H1 (cell line): ENCODE data around the gene C11orf42. TPM values are rescaled to one million over a fixed set of nuclear protein-coding genes. Genes with fewer than 3 reads are reported as not detected.
A peak's percentile ranks its signal among the peaks of the same experiment; 100 is the strongest.

ENCODE experiments used
- CTCF ChIA-PET: fragments of 300-600 bp; sonication (Branson Sonifier 250); formaldehyde crosslinking; loops from one replicate; lab custom pipeline; 2021; ENCODE audit not compliant: partially characterized antibody; lab: Charles Lee
- POLR2A ChIA-PET: fragments of 300-600 bp; sonication (Branson Sonifier 250); formaldehyde crosslinking; loops from one replicate; lab custom pipeline; 2021; ENCODE audit warnings: inconsistent platforms; ENCODE audit not compliant: partially characterized antibody; lab: Charles Lee
- DNase-seq, 2 experiments: peaks; one replicate each; pipeline versions ENCODE4 v3.0.0 to v3.0.0-alpha.2; 2010 to 2022; ENCODE audit warnings: low spot score in 2 of 2, low read depth in 1 of 2, mixed read lengths in 1 of 2
- FAIRE-seq: peaks from 2 replicates; lab custom pipeline; 2011; peaks lifted over from hg19 to GRCh38; lab: Jason Lieb, UNC
- H2AFZ ChIP-seq: 2 replicates; pipeline ENCODE4 v1.8.1; 2012; ENCODE audit warnings: low read length, inconsistent platforms
- H2AK5ac ChIP-seq: 2 replicates; pipeline ENCODE4 v1.6.1; 2013; ENCODE audit warnings: low read depth, low read length
- H2BK120ac ChIP-seq: replicated peaks from 2 replicates; pipeline ENCODE3; 2013; ENCODE audit warnings: low read depth, low read length, inconsistent platforms
- H2BK12ac ChIP-seq: 2 replicates; pipeline ENCODE4 v1.6.1; 2013; ENCODE audit warnings: low read depth, low read length
- H2BK15ac ChIP-seq: 2 replicates; pipeline ENCODE4 v1.6.1; 2013; ENCODE audit warnings: low read length
- H2BK20ac ChIP-seq: 2 replicates; pipeline ENCODE4 v1.6.1; 2013; ENCODE audit warnings: low read length
- H2BK5ac ChIP-seq: 2 replicates; pipeline ENCODE4 v1.6.1; 2013; ENCODE audit warnings: low read depth, low read length
- H3K14ac ChIP-seq: 2 replicates; pipeline ENCODE4 v1.6.1; 2013; ENCODE audit warnings: inconsistent platforms; ENCODE audit not compliant: insufficient read length
- H3K18ac ChIP-seq: 2 replicates; pipeline ENCODE4 v1.6.1; 2013; ENCODE audit warnings: low read length; ENCODE audit errors: extremely low read depth
- H3K23ac ChIP-seq: 2 replicates; pipeline ENCODE4 v1.6.1; 2013; ENCODE audit warnings: inconsistent platforms; ENCODE audit not compliant: insufficient read length
- H3K23me2 ChIP-seq: 2 replicates; pipeline ENCODE4 v1.6.1; 2013; ENCODE audit warnings: low read depth, low read length
- H3K27ac ChIP-seq: 2 replicates; pipeline ENCODE4 v1.6.1; 2011; ENCODE audit warnings: low read depth, low read length, inconsistent platforms
- H3K27me3 ChIP-seq, 4 experiments: replicated peaks in 1 of 4; 1 replicate in 1 of 4; 2 replicates in 3 of 4; pipeline versions ENCODE4 v1.6.1 to v1.8.1; 2011 to 2013; ENCODE audit warnings: low read length in 3 of 4, mild to moderate bottlenecking in 3 of 4, inconsistent platforms in 2 of 4, mixed read lengths in 2 of 4, moderate library complexity in 1 of 4; ENCODE audit not compliant: control insufficient read depth in 3 of 4, insufficient read depth in 3 of 4; ENCODE audit errors: extremely low read depth in 1 of 4
- H3K36me3 ChIP-seq, 4 experiments: 2 replicates each; pipeline versions ENCODE4 v1.6.1 to v1.8.1; 2011 to 2013; ENCODE audit warnings: mild to moderate bottlenecking in 4 of 4, low read length in 3 of 4, moderate library complexity in 2 of 4, control low read depth in 1 of 4, inconsistent platforms in 1 of 4; ENCODE audit not compliant: insufficient read depth in 4 of 4, control insufficient read depth in 2 of 4
- H3K4ac ChIP-seq: replicated peaks from 2 replicates; pipeline ENCODE3; 2013; ENCODE audit warnings: low read length, low read depth, mixed read lengths, inconsistent platforms; ENCODE audit not compliant: insufficient read length
- H3K4me1 ChIP-seq, 4 experiments: replicated peaks in 1 of 4; 1 replicate in 1 of 4; 2 replicates in 3 of 4; pipeline versions ENCODE4 v1.6.1 to v1.8.1; 2011 to 2013; ENCODE audit warnings: low read length in 3 of 4, inconsistent platforms in 2 of 4, mixed read lengths in 1 of 4; ENCODE audit not compliant: insufficient read depth in 4 of 4, control insufficient read depth in 3 of 4
- H3K4me2 ChIP-seq, 2 experiments: 2 replicates each; pipeline versions ENCODE4 v1.6.1 to v1.8.1; 2011 to 2013; ENCODE audit warnings: low read depth in 2 of 2, low read length in 2 of 2, control low read depth in 1 of 2, inconsistent platforms in 1 of 2, mild to moderate bottlenecking in 1 of 2; ENCODE audit not compliant: insufficient read depth in 1 of 2
- H3K4me3 ChIP-seq, 4 experiments: fragments of 200-600, 300-600 bp in 1 of 4; sonication (generic), shearing (Covaris generic), sonication (Bioruptor Twin) in 1 of 4; 2 replicates each; pipeline versions ENCODE4 v1.5.1 to v1.8.1; 2011 to 2016; ENCODE audit warnings: low read length in 4 of 4, low read depth in 3 of 4, control low read depth in 2 of 4, inconsistent platforms in 2 of 4, mild to moderate bottlenecking in 2 of 4, mixed read lengths in 1 of 4, moderate library complexity in 1 of 4; ENCODE audit not compliant: insufficient read depth in 2 of 4; ENCODE audit errors: extremely low read depth in 1 of 4
- H3K56ac ChIP-seq: replicated peaks from 2 replicates; pipeline ENCODE3; 2013; ENCODE audit warnings: low read depth, mild to moderate bottlenecking, mixed read lengths, low read length, inconsistent platforms; ENCODE audit not compliant: insufficient read length
- H3K79me1 ChIP-seq: 2 replicates; pipeline ENCODE4 v1.6.1; 2013; ENCODE audit warnings: low read depth, low read length, control low read depth
- H3K79me2 ChIP-seq, 2 experiments: 2 replicates each; pipeline versions ENCODE4 v1.6.1 to v1.8.1; 2012 to 2013; ENCODE audit warnings: low read length in 2 of 2, mild to moderate bottlenecking in 2 of 2, inconsistent platforms in 1 of 2; ENCODE audit not compliant: insufficient read depth in 2 of 2, control insufficient read depth in 1 of 2
- H3K9ac ChIP-seq, 4 experiments: replicated peaks in 1 of 4; 1 replicate in 1 of 4; 2 replicates in 3 of 4; pipeline versions ENCODE4 v1.6.1 to v1.8.1; 2011 to 2013; ENCODE audit warnings: low read depth in 3 of 4, low read length in 3 of 4, control low read depth in 2 of 4, mild to moderate bottlenecking in 2 of 4, moderate library complexity in 2 of 4, inconsistent platforms in 1 of 4; ENCODE audit errors: extremely low read depth in 1 of 4
- H3K9me3 ChIP-seq, 2 experiments: 2 replicates each; pipeline versions ENCODE4 v1.6.1 to v1.8.1; 2012 to 2013; ENCODE audit warnings: mild to moderate bottlenecking in 2 of 2, moderate library complexity in 2 of 2, control low read depth in 1 of 2, inconsistent platforms in 1 of 2, low read depth in 1 of 2, low read length in 1 of 2, mixed read lengths in 1 of 2; ENCODE audit not compliant: insufficient read depth in 2 of 2
- H4K20me1 ChIP-seq, 2 experiments: replicated peaks in 1 of 2; 2 replicates each; pipeline versions ENCODE3 to v1.8.1; 2011 to 2013; ENCODE audit warnings: inconsistent platforms in 2 of 2, low read length in 2 of 2, mild to moderate bottlenecking in 1 of 2; ENCODE audit not compliant: insufficient read depth in 2 of 2, control insufficient read depth in 1 of 2
- H4K5ac ChIP-seq: 2 replicates; pipeline ENCODE4 v1.6.1; 2013; ENCODE audit warnings: low read length, low read depth, mixed read lengths, inconsistent platforms; ENCODE audit not compliant: insufficient read length
- H4K8ac ChIP-seq: 2 replicates; pipeline ENCODE4 v1.8.0; 2013; ENCODE audit warnings: mild to moderate bottlenecking, moderate library complexity, low read length, inconsistent platforms; ENCODE audit not compliant: insufficient read depth; ENCODE audit errors: extremely low read depth
- H4K91ac ChIP-seq: replicated peaks from 2 replicates; pipeline ENCODE3; 2013; ENCODE audit warnings: low read length, mixed read lengths, inconsistent platforms; ENCODE audit not compliant: insufficient read length
- ASH2L ChIP-seq: fragments of 200-600, 300-600 bp; sonication (generic); IDR thresholded peaks from one replicate; pipeline ENCODE4 v1.7.1; 2017; ENCODE audit warnings: low read length
- POLR2A ChIP-seq, 2 experiments: IDR thresholded peaks; 1 replicate in 1 of 2; 2 replicates in 1 of 2; pipeline ENCODE4 v1.6.1; 2011; ENCODE audit warnings: low read depth in 2 of 2, low read length in 2 of 2, mild to moderate bottlenecking in 2 of 2; ENCODE audit errors: control extremely low read depth in 1 of 2
- WGBS, 2 experiments: shearing (Covaris generic) in 1 of 2; methylation state at CpG; one replicate each; pipeline versions ENCODE4 v1.1.6 to v1.1.7; 2013 to 2015; ENCODE audit warnings: low lambda C conversion rate in 2 of 2, mixed read lengths in 2 of 2, inconsistent platforms in 1 of 2, low coverage in 1 of 2, missing lambda C conversion rate in 1 of 2; ENCODE audit not compliant: insufficient replicate concordance in 2 of 2, insufficient coverage in 1 of 2, insufficient read length in 1 of 2; ENCODE audit errors: extremely low coverage in 1 of 2, missing lambda C conversion rate in 1 of 2; 5-methylcytosine and 5-hydroxymethylcytosine counted together
- polyA plus RNA-seq, 7 experiments: library from polyadenylated mRNA; depleted of rRNA in 3 of 7; stranded (reverse) in 5 of 7; unstranded in 2 of 7; fragments of >200 nt in 5 of 7; fragments of 200-250 nt in 2 of 7; gene quantifications; 1 replicate in 5 of 7; 2 replicates in 1 of 7; 4 replicates in 1 of 7; pipeline versions ENCODE4 v1.2.1 to v1.2.3, GENCODE V29; 2011 to 2013; ENCODE audit warnings: missing spikeins in 2 of 7, mixed read lengths in 2 of 7
- total RNA-seq: library from RNA; stranded (reverse); fragmentation: NEBNext Ultra II Directional; extraction: Animal tissue kit (Norgen Biotek cat#: 25700); gene quantifications from 2 replicates; pipeline ENCODE4 v1.2.1, GENCODE V29; 2021
- TF ChIP-seq, protein P1 (sequence below): IDR thresholded peaks from 2 replicates; pipeline ENCODE4 v1.6.1; 2011; ENCODE audit warnings: low read depth, mild to moderate bottlenecking, low read length; ENCODE audit not compliant: insufficient read depth

C11orf42 gene
- total and polyA plus RNA-seq, 2 of the 8 experiments (the other 6 are each of a cell fraction or from before 2014, with no cell fraction given): not detected

DNA sequence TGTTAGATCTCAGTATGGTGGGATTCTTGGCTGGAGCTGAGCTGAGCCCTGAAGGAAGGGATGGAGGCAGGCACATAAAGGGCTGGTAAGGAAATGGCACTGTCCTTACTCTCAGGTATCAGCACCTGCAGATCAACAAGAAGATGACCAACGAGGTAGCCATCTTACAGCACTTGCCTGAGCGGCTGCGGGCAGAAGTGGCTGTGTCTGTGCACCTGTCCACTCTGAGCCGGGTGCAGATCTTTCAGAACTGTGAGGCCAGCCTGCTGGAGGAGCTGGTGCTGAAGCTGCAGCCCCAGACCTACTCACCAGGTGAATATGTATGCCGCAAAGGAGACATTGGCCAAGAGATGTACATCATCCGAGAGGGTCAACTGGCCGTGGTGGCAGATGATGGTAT, 36.0 kb downstream of the C11orf42 start:
- DNase-seq (no peak), FAIRE-seq (no peak)
- H2BK20ac ChIP-seq: no peak overlapping the region
- H3K27ac ChIP-seq: no peak overlapping the region
- ChIA-PET CTCF (interaction anchor here (0.6 to 4.3 kb wide), 11 partner anchors 10 to 775 kb away, joined by 3 to 57 read pairs (median 5); no protein-coding TSS in a partner anchor), POLR2A (no interaction called here)
- H2BK120ac ChIP-seq: no peak overlapping the region
- no peaks in the 10 kb centered on the region for H3K79me1 ChIP-seq
- no peak overlapping the region for H3K18ac ChIP-seq
- no peak overlapping the region for H2BK5ac ChIP-seq
- H4K5ac ChIP-seq: no peak overlapping the region
- no peaks in the 10 kb centered on the region for H3K9me3 ChIP-seq
- H3K4me3 ChIP-seq: no peak overlapping the region
- H4K91ac ChIP-seq: no peak overlapping the region
- H2BK12ac ChIP-seq: no peak overlapping the region
- H4K20me1 ChIP-seq: no peaks in the 10 kb centered on the region
- no peak overlapping the region for H2AFZ ChIP-seq
- H3K9ac ChIP-seq: no peak overlapping the region
- no peaks in the 10 kb centered on the region for H3K79me2 ChIP-seq
- no peaks in the 10 kb centered on the region for H3K36me3 ChIP-seq
- H3K14ac ChIP-seq: no peak overlapping the region
- no peak overlapping the region for H3K23ac ChIP-seq
- no peak overlapping the region for H3K4ac ChIP-seq
- no peaks in the 10 kb centered on the region; a peak in 1 of 7 replicates for H3K4me1 ChIP-seq
- peaks cover 0 to 2% (median 1%) of the 10 kb centered on the region in 4 experiments; a peak in 1 of 7 replicates for H3K27me3 ChIP-seq
- no peaks in the 10 kb centered on the region for H3K23me2 ChIP-seq
- H2AK5ac ChIP-seq: no peak overlapping the region
- 0 out of 2 replicates have a peak overlapping the region, but pooled peaks have one; percentile 53 for H2BK15ac ChIP-seq
- H4K8ac ChIP-seq: no peak overlapping the region
- no peak overlapping the region for H3K4me2 ChIP-seq
- H3K56ac ChIP-seq: no peak overlapping the region
- WGBS, 2 experiments: 90% methylated on average over 7 of the region's 7 CpGs; no CpG with 5 or more reads in 1 of the 2 experiments
- TF ChIP-seq POLR2A (IDR thresholded peaks at IDR 0.05; ENCODE audit: control extremely low read depth in 1 of 2, low read depth in 2 of 2, low read length in 2 of 2) (no peak), ASH2L (no peak)
- TF ChIP-seq, protein P1, sequence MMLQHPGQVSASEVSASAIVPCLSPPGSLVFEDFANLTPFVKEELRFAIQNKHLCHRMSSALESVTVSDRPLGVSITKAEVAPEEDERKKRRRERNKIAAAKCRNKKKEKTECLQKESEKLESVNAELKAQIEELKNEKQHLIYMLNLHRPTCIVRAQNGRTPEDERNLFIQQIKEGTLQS: no peak
